C1 segment of cervical spinal cord (tissue), 14 donors: ENCODE data around the gene SDK2.
"Not testable (repeated sequence)": the region's sequence is repeated elsewhere in the genome, so short reads cannot be mapped to it uniquely, and the experiment has no call there.

Source experiments
- DNase-seq, 14 donors: peaks; one replicate each; lab custom pipeline; 2025; lab: John Stamatoyannopoulos, UW

The SDK2 gene

GRCh38 chr17:73463821-73464220, 180.4 kb downstream of the SDK2 start:
- DNase-seq = no peak

DNA sequence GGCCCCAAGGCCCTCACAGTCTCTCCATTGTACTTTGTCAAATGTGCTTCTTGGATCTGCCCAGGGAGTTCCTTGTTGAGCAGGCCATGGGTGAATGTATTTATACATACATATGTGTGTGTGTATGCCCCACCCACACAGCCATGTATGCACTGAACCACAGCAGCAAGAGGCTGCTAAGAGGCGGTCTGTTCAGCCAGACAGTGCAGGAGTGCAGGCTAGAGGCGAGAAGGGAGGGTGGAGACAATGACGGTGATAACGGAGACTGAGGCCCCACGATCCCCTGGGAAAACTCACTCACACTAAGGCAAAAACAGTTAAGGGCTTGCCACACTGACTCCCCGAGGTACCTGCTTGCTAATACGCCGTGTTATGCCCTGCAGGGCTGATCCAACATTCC, 181.4 kb downstream of the SDK2 start:
- DNase-seq = no peak

DNA sequence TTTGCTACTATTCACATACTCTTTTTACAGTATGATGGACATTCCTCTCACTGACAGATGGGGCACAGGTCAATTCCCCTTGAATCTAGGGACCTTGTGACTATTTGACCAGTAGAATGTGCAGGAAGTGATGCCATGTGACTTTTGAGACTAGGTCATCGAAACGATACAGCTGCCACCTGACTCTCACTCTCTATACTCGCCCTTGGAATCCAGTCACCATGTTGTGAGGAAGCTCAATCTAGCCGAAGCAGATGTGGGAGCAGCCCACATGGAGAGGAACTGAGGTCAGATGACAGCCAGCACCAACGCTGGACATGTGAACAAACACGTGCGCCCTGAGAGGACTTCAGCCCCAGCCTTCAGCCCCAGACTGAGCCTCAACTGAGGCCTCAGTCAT, 184.3 kb downstream of the SDK2 start:
- no peak for DNase-seq

DNA sequence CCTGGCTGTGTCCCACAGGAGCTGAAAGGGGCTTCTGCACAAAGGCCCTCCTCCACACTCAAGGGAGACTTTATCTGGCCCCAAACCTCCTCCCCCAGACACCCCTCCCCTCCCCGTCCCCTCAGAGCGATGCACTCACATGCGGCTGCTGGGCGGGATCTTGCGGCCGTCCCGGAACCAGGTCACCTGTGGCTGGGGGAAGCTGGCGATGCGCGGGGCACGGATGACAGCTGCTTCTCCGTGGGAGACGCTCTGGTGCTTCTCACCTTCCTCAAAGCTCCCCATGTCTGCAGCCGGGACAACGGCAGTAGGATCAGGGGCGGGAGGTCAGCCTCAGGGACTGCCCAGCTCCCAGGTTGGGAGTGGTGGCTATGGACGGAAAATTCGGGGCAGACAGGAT, 188.5 kb downstream of the SDK2 start:
- no peak for DNase-seq

- peak in 8 of 14 donors; percentile 15 to 61 (median 38) for DNase-seq
These were observed 189.1 kb downstream of the SDK2 start for GRCh38 chr17:73455050-73455687.

DNA sequence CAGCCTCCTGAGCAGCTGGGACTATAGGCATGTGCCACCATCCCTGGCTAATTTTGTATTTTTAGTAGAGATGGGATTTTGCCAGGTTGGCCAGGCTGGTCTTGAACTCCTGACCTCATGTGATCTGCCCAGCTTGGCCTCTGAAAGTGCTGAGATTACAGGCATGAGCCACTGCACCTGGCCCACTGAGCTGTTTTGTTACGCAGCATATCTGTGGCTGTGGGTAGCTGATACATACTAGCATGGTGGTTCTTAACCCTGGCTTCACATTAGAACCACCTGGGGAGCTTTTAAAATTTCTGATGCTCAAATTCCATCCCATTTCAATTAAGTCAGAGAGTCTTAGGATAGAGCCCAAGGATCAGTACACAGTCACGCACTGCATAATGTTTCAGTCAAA, 190.8 kb downstream of the SDK2 start:
- DNase-seq = not testable (repeated sequence)

DNA sequence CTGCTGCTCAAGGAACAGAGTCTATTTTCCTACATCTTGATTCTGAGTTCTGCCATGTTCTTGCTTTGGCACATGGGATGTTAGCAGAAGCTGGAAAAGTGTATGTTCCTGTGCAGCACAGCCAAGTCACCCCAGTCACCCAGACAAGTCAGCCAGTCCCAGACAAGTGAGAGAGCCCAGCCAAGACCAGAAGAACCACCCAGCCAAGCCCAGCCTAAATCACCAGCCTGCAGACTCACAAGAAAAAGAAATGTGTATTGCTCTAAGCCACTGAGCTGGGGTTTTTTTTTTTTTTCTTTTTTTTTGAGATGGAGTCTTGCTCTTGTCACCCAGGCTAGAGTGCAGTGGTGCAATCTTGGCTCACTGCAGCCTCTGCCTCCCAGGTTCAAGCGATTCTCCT, 191.2 kb downstream of the SDK2 start:
- no peak for DNase-seq

GRCh38 chr17:73452009-73452408, 192.2 kb downstream of the SDK2 start:
- no peak for DNase-seq

- no peak for DNase-seq
These were observed 196.9 kb downstream of the SDK2 start for GRCh38 chr17:73447319-73447718.

GRCh38 chr17:73446617-73447016, 197.6 kb downstream of the SDK2 start:
- no peak for DNase-seq

DNA sequence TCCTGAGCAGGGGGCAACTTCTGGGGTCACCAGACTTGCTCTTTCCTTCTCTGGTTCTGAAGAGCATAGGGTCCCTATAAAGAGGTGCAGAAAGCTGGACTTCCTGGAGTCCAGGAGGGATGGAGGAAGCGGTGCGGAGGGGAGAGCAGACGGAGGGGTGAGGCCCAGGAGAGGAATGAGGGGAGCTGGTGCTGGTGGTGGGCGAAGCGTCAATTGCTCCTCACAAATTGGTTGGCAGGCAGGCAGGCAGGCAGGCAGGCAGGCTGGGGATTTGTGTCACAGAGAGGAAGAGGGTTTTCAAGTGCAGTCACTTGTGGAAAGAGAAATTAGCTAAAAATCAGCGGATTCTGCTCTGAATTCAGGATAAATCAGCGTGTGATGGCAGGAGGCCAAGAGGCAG, 198.8 kb downstream of the SDK2 start:
- no peak for DNase-seq

GRCh38 chr17:73444021-73444420, 200.2 kb downstream of the SDK2 start:
- DNase-seq = no peak

DNA sequence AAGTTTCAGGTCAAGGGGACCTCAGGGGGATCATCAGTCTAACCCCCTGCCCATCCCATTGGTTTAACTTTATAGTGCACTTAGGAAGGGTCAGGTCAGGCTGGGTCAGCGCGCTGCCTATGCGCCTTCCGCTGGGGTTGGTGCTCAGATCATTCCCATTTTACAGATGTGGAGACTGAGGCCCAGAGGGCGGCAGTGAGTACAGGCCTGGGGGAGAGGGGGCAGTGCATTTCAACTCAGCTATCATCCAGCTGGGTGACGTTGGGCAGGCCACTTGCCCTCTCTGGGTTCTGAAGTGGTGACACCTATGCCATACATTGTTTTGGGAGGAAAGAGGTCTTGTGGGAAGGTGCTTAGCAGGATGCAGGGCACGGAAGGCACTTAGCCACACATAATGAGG, 204.6 kb downstream of the SDK2 start:
- DNase-seq = no peak

DNA sequence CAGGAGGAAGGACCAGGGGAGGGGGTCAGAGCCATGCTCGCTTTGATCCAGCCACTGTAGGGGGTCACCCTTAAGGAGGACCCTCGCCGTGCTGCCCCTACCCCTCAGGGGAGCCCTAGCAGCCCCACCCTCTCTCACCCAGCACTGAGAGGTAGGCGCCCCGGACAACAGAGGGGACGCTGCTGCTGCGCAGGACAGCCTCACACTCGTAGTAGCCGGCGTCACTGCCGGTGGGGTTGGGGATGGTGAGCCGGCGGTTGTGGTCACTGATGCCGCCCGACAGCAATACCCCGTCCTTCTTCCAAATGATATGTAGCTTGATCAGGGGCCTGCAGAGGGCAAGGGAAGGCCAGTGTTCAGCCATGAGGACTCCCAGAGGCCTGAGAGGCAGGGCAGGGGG, 206.4 kb downstream of the SDK2 start:
- no peak for DNase-seq

- DNase-seq = no peak
These were observed 207.3 kb downstream of the SDK2 start for GRCh38 chr17:73436954-73437353.

DNA sequence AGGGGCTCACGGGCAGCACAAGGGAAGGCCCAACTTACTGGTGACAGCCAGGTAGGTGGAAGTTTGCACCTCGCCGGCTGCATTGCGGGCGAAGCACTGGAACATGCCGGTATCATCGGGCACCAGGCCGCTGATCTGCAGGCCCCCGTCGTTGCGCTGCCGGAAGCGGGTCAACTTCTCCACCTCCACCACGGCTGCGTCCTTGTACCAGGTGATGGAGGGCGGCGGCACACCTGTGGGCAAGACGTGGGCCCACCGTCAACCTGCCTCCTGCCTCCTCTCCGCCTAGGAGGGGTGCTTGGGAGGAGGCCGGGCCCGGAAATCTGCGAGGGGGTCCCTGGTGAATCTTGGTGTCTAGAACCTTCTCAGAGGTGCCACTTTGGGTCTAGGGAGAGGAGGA, 208.8 kb downstream of the SDK2 start:
- DNase-seq = no peak

- no peak for DNase-seq
These were observed 210.1 kb downstream of the SDK2 start for GRCh38 chr17:73434154-73434553.

GRCh38 chr17:73433501-73433900, 210.7 kb downstream of the SDK2 start:
- no peak for DNase-seq

- DNase-seq = peak in 1 of 14 donors; percentile 5
These were observed 211.5 kb downstream of the SDK2 start for GRCh38 chr17:73432624-73433190.

GRCh38 chr17:73431401-73432205, 212.6 kb downstream of the SDK2 start:
- no peak for DNase-seq

DNA sequence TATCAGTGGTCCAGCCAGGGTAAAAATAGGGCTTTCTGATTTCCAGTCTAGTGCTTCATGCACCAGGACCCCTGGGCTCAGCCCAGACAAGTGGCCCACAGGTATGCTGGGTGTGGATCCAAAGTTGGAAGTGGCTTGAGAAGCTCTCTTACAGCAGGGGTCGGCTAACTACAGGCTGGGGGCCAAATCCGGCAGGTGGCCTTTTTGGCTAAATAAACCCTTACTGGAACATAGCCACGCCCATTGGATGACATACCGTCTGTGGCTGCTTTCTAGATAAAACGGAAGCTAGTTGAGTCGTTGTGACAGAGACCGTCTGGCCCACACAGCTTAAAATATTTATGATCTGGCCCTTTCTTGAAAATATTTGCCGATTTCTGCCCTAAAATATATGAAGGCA, 213.4 kb downstream of the SDK2 start:
- DNase-seq = peak in 2 of 14 donors; percentile 1 to 39

- DNase-seq = no peak
These were observed 214.0 kb downstream of the SDK2 start for GRCh38 chr17:73430165-73430680.
